Embryonic facial prominence (tissue), 1 donor: ENCODE measurements around the gene NBL1.
"Not testable (repeated sequence)": the region's sequence is repeated elsewhere in the genome, so short reads cannot be mapped to it uniquely, and the experiment has no call there.

Experiments
- DNase-seq: peaks from one replicate; pipeline ENCODE4 v3.0.0-alpha.2; 2016; ENCODE audit errors: extremely low spot score

NBL1 gene

DNA sequence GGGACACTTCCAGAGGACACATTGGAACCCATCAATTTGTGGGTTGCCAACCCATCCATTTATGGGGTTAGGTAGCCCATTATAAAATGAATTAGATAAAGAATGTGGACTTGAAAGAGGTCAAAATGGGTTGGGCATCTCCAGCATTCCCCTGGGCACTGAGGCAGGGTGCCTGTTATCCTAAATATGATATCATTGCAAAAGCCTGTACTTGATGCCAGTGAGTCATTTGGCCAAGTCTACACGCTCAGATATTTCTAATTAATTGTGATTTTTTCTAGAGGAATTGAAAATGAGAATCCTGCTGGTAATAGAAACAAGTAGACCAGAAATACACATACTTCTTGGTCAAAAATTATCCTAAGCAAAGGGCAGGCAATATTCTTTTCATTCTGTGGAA lies 21.9 kb upstream of the NBL1 start:
- no peak for DNase-seq

- no peak for DNase-seq
Measured at GRCh38 chr1:19623523-19623922, 20.6 kb upstream of the NBL1 start.

GRCh38 chr1:19625291-19625937 lies 18.7 kb upstream of the NBL1 start:
- no peak for DNase-seq

DNA sequence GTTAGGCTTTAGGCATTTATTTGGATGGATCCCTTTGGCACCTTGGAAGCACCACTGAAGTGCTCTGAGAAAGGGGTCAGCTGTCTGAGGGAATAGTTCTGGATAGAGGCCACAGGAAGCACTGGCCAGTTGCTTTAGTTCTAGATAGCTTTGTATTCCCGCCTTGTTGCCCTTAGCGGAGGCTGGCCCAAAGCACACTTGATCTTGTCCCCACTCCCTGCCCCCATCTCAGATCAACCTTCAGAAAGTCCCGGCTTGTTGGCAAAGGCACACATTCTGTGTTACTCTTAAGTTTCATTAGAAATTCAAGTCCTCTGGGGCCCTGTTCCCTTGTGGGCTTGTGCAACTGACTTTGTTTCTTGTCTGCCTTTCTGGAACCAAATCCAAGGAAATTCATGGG lies 15.2 kb upstream of the NBL1 start:
- DNase-seq, result no peak

DNA sequence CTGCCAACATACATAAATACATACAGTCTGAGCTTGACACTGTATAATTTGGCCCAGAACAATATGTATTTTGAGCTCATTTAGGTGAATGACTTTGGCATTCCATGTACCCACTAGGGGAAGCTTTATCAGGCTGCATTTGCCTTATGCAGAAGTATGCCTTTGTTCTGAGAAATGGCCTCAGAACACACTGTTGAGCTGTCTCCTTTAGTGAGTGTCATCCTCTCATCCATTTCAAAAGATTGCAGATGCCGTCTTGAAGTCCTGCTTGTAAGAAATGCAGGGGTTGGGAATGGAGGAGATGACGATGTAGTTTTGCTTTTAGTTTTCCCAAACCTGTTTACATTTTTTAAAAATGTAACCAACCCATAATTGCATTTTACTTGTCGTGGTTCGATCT lies 14.8 kb upstream of the NBL1 start:
- DNase-seq, result no peak

DNA sequence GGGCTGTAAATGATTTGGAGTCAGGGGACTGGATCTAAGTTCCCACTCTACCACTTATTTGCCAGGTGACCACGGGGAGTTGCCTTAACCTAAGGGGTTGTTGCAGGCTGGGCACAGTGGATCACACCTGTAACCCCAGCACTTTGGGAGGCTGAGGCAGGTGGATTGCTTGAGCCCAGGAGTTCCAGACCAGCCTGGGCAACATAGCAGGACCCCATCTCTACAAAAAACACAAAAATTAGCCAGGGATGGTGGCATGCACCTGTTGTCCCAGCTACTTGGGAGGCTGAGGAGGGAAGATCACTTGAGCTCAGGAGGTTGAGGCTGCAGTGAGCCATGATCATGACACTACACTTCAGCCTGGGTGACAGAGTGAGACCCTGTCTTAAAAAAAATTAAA lies 13.9 kb upstream of the NBL1 start:
- not testable (repeated sequence) for DNase-seq

DNA sequence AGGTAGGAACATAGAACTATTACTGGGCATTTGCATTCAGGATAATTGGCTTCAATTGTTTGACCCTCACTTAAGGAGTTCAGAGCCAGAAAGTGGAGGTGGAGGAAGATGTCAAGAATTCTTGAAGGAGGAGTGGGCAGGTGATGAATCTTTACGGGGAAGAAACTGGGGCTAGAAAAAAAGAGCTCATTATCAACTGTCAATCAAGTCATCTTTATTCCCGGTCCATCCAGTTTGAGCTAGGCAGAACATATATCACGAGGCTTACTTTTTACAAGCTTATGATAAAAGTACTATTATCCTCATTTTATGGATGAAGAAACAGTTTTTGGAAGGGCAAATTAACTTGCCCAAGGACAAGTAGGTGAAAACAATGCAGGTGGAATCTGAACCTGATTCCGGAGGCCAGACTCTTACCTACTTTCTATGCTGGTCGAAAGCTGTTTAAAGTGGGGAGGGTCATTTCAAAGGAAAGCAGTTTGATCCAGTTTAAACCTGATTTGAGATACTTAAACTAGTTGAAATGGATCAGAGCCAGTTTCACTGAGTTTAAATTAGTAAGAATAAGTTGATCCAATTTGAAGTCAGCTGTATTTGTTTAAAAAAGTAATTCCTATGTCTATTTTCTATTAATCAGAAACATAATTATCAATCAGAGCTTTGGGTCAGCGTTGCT lies 13.3 kb upstream of the NBL1 start:
- DNase-seq, result no peak

DNA sequence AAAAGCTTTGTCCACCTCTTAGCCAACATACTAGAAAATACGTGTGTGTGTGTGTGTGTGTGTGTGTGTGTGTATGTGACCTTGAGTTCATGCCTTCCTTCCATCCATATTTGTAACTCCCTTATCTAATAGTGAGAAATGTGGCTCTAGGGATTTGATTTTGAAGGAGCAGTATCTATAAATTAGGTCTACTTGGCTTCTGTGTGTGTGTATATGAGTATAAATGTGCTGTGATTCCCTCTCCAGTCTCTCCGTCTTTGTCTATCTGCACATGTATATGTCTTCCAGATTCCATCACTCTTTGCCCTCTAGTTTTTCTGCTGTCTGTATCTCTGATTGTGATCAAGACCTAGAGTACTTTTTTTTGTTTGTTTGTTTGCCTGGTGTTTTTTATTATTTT lies 11.9 kb upstream of the NBL1 start:
- DNase-seq, result no peak

GRCh38 chr1:19633106-19633505 lies 11.0 kb upstream of the NBL1 start:
- no peak for DNase-seq

- DNase-seq, result not testable (repeated sequence)
Measured at GRCh38 chr1:19635064-19635463, 9.0 kb upstream of the NBL1 start.

- no peak for DNase-seq
Measured at GRCh38 chr1:19635646-19636045, 8.5 kb upstream of the NBL1 start.

DNA sequence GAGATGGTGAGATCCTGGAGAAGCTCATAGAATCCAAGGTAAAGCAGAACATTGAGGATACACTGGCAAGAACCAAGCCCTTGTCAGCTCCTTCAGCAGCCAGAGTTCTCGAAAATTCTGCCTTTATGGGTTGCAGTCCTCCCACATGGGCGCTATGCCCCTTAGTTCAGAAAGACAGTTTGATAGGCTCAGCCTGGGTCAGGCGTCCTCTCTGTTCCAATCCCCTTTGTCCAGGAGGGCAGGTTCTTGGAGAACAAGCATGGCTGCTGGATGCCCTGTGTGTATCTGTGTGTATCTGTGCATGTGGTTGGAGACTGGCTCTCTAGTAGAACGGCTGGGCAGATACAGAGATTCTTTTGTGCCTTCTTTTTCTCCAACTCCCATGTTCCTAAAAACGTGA lies 8.0 kb upstream of the NBL1 start:
- no peak for DNase-seq

GRCh38 chr1:19636749-19637148 lies 7.4 kb upstream of the NBL1 start:
- not testable (repeated sequence) for DNase-seq

DNA sequence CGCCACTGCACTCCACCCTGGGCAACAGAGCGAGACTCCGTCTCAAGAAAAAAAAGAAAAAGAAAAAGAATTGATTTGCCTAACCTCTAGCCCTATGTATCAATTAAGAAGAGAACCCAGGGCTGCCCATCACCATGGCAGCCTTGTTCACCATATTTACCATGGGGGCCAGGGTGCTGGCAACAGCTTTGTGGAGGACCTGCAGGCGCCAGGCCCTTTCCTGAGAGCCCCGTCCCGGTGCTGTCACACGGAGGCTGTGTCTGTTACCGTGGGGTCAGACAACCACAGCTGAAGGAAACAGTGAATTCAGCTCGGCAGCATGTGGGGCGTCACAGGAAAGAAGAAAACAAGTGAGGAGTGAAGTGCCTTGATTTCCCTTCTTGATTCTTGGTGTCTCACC lies 6.5 kb upstream of the NBL1 start:
- DNase-seq, result no peak

- not testable (repeated sequence) for DNase-seq
Measured at GRCh38 chr1:19639228-19639627, 4.9 kb upstream of the NBL1 start.

DNA sequence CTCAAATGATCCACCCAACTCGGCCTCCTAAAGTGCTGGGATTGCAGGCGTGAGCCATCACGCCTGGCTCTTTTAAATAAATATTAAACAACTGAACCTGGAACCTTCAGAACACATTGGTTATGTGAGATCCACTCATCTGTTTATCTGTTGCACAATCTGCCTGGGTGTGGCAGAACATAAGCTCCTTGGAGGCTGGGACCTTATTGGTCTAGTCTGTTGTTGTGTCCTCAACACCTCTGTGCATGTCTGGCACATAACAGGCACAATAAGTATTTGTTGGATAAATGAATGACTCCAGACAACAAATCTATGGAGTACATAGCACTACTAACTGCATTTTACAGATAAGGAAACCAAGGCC lies 4.1 kb upstream of the NBL1 start:
- no peak for DNase-seq

- DNase-seq, result no peak
Measured at GRCh38 chr1:19640363-19641316, 3.5 kb upstream of the NBL1 start.

GRCh38 chr1:19643121-19643520 lies 990 bp upstream of the NBL1 start:
- no peak for DNase-seq

- DNase-seq, result no peak
Measured at GRCh38 chr1:19644395-19644680, 227 bp downstream of the NBL1 start.

DNA sequence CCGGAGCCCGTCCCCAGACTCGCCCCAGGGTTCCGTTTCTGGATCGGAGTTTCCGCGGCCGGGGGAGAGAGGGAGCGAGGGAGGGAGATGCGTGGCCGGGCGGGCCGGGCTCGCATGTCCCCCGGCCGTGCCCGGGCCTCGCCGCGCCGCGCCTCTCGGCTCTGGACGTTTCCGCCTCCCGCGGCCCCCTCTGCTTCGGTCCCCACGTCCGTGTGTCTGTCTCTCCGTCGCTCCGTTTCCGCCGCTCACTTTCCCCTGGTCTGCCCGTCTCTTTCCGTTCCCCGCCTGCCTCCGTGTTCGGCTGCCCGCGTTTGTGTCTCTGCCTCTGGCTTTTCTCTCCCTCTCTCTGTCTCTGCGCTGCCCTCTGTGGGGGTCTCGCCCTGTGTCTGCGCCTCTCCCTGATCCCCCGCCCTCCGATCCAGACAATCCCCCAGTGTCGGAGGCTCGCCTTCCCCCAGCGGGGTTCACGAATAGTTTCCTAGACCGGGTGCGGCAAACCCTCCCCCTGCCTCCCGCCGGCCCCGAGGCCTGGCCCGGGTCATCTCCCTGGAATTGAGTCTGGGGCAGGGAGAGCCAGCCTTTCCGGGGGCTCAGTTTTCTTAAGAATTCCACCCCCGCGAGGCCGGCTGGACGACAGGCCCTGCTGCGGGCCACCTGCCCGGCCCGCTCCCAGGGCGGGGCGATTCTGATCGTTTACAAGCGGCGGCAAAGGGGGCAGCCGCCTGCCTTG lies 735 bp downstream of the NBL1 start:
- peak; percentile 48 for DNase-seq

DNA sequence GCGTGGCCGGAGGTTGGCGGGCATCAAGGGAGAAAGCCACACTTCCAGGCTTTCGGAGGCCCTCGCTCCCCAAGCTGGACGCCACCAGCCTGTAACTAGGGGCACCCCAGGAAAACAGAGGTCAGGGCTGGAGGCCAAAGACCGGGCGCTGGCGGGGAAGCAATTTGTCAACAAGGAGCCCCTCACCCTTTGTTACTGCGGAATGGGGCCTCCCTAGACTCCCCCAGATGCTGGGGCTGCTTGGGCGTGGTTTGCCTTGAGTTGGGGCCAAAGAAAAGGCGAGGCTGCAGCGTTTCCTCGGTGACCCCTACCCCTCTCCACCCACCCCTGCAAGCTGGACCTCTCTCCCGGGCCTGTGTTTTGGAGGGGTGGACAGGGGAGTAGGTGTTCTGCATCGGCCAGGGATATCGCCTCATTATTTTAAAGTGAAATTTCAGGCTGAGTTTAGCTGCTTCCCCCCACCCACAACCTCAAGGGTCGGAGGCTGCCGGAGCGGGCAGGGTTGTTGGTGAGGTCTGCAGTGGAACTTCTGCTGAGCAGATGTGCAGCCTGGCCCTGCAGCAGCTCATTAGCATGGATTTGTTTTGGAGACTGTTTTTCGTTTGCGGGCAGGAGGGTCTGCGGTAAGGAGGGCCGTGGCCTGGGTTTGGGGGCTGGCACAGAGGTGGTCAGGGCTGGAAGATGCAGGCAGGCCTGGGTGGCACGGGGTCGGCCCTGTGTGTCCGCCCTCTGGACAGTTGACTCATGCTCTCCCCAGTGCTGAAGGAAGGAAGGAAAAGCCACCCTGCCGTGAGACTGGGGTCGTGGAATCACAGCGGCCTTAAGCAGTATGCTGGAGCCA lies 1.5 kb downstream of the NBL1 start:
- no peak for DNase-seq
